ENCODE measurements around the gene RAD50.

RAD50 gene

GRCh38 chr5:132528021-132528420, 28.8 kb upstream of the RAD50 start:
- TF ChIP-seq CTCF (IDR thresholded peaks at IDR 0.05; ENCODE audit: control insufficient read depth, insufficient read depth, low read depth, low read length, missing control alignments) = no peak
- H3K4me3 ChIP-seq (ENCODE audit: control insufficient read depth, low read depth, low read length) = no peak overlapping the region
- DNase-seq (ENCODE audit: low read depth) = no peak

DNA sequence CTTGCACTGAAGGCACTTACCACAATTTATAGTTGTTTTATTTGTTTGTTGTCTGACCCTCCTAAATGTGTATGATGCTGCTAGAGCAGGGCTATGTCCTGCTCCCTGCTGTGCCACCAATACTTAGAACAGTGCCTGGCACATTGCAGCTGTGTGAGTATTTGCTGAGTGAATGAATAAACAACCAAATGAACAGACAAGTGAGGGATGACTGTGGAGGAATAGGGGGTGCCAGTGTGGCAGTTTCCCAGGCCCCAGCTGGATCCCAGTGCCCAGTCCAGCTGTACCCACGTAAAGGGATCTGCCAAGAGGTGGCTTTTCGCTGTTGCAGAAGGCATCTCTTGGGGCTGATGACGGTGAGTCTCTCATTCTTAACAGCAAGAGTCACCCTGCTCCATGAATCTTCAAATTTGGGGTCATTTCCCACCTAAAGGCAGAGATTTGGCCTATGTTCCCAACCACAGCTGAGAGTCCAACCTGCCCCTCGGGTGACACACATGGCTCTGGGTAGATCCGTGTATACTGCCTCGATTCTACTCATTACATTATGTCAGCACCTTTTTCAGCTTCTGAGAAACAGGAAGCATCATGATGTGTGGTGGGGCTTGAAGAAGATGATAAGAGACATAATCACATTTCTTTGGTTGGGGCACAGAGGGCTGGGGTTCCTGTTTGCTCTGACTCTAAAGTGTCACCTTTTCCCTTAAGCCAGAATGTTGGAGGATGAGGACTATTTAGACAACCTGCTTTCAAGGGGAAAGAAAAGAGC, 27.7 kb upstream of the RAD50 start:
- H3K4me3 ChIP-seq (ENCODE audit: control insufficient read depth, low read depth, low read length) = no peak overlapping the region
- no peak for DNase-seq (ENCODE audit: low read depth)
- TF ChIP-seq CTCF (IDR thresholded peaks at IDR 0.05; ENCODE audit: control insufficient read depth, insufficient read depth, low read depth, low read length, missing control alignments) = no peak

DNA sequence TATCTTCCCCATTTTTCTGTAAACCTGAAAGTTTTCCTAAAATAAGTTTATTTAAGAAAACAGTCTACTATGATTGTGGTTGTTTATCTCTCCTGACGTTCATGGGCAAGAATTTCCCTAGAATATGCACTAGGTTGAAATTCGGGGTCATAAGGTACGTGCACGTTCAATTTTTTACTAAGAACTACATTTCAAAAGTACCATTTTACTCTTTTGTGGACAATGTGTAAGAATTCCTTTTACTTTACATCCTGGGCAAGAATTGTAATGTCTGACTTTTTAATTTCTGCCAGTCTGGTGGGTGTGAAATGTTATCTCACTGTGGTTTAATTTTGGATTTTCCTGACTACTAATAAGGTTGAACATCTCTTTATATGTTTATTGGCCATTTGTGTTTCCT, 25.8 kb upstream of the RAD50 start:
- TF ChIP-seq CTCF (IDR thresholded peaks at IDR 0.05; ENCODE audit: control insufficient read depth, insufficient read depth, low read depth, low read length, missing control alignments) = no peak
- no peak for DNase-seq (ENCODE audit: low read depth)
- no peak overlapping the region for H3K4me3 ChIP-seq (ENCODE audit: control insufficient read depth, low read depth, low read length)

GRCh38 chr5:132539716-132540115, 17.1 kb upstream of the RAD50 start:
- no peak for DNase-seq (ENCODE audit: low read depth)
- TF ChIP-seq CTCF (IDR thresholded peaks at IDR 0.05; ENCODE audit: control insufficient read depth, insufficient read depth, low read depth, low read length, missing control alignments) = no peak
- no peak overlapping the region for H3K4me3 ChIP-seq (ENCODE audit: control insufficient read depth, low read depth, low read length)

- DNase-seq (ENCODE audit: low read depth) = no peak
- H3K4me3 ChIP-seq (ENCODE audit: control insufficient read depth, low read depth, low read length) = no peak overlapping the region
- TF ChIP-seq CTCF (IDR thresholded peaks at IDR 0.05; ENCODE audit: control insufficient read depth, insufficient read depth, low read depth, low read length, missing control alignments) = no peak
These were observed 16.6 kb upstream of the RAD50 start for GRCh38 chr5:132540149-132540548.

DNA sequence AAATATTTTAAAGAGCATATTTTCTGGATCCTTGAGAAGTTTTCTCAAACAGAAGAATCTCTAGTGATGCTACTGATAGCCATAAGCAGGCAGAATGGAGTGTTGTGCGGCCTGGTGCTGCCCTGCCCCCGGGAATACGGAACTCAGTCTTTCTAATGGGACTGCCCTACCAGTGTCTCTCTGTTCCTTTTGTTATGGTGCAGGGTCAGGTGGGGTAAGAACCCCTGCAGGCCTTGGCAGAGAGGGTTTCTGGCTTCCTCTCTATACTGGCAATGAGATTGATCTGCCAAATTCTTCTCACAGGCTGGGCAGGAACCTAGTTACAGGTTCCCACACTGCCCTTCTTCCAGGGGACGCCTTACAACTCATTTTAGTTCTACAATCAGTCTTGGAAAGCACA, 16.0 kb upstream of the RAD50 start:
- TF ChIP-seq CTCF (IDR thresholded peaks at IDR 0.05; ENCODE audit: control insufficient read depth, insufficient read depth, low read depth, low read length, missing control alignments) = no peak
- H3K4me3 ChIP-seq (ENCODE audit: control insufficient read depth, low read depth, low read length) = no peak overlapping the region
- DNase-seq (ENCODE audit: low read depth) = no peak
